SK-N-SH treated with all-trans-retinoic acid at 6 μM for 48 hours (cell line): Measurements from ENCODE around the gene HSF4.

ENCODE experiments used
- ATAC-seq: fragments of 200-7000 bp; cut with Tn5 transposase; 3 replicates; pipeline ENCODE4 v1.9.1; 2020; ENCODE audit warnings: mild to moderate bottlenecking, moderate library complexity
- ARNTL ChIP-seq: fragments of 450-650 bp; formaldehyde crosslinking; IDR thresholded peaks from 2 replicates; pipeline ENCODE4 v1.5.0; 2020; ENCODE audit warnings: low read depth, mild to moderate bottlenecking, moderate library complexity, borderline replicate concordance
- BACH2 ChIP-seq: fragments of 250-450 bp; sonication (Bioruptor Pico); IDR thresholded peaks from 2 replicates; pipeline ENCODE4 v1.9.0; 2021; ENCODE audit warnings: mild to moderate bottlenecking, borderline replicate concordance
- CSDC2 ChIP-seq: fragments of 250-450 bp; sonication (Bioruptor Pico); IDR thresholded peaks from 2 replicates; pipeline ENCODE4 v1.5.0; 2020; ENCODE audit warnings: mild to moderate bottlenecking, moderate library complexity
- ISL1 ChIP-seq: fragments of 250-450 bp; sonication (Bioruptor Pico); IDR thresholded peaks from 2 replicates; pipeline ENCODE4 v2.1.2; 2022; ENCODE audit warnings: mild to moderate bottlenecking, moderate library complexity
- RARB ChIP-seq: fragments of 250-450 bp; sonication (Bioruptor Pico); IDR thresholded peaks from 2 replicates; pipeline ENCODE4 v1.8.0; 2021; ENCODE audit warnings: mild to moderate bottlenecking, moderate library complexity
- SNAI2 ChIP-seq: fragments of 250-450 bp; sonication (Bioruptor Pico); IDR thresholded peaks from 2 replicates; pipeline ENCODE4 v1.5.0; 2020; ENCODE audit warnings: mild to moderate bottlenecking, moderate library complexity
- TCF4 ChIP-seq: fragments of 250-450 bp; sonication (Bioruptor Pico); IDR thresholded peaks from 2 replicates; pipeline ENCODE4 v1.8.0; 2021; ENCODE audit warnings: mild to moderate bottlenecking, moderate library complexity, borderline replicate concordance
- TOX ChIP-seq: fragments of 250-450 bp; sonication (Bioruptor Pico); IDR thresholded peaks from 2 replicates; pipeline ENCODE4 v1.8.0; 2021; ENCODE audit warnings: mild to moderate bottlenecking, moderate library complexity, borderline replicate concordance
- ZFP3 ChIP-seq: fragments of 250-450 bp; sonication (Bioruptor Pico); IDR thresholded peaks from 2 replicates; pipeline ENCODE4 v1.5.0; 2020; ENCODE audit warnings: mild to moderate bottlenecking, moderate library complexity
- ZNF565 ChIP-seq: fragments of 450-650 bp; formaldehyde crosslinking; conservative IDR thresholded peaks from 2 replicates; pipeline ENCODE4 v1.5.0; 2020; ENCODE audit warnings: low read depth, mild to moderate bottlenecking, moderate library complexity
- ZNF70 ChIP-seq: fragments of 450-650 bp; formaldehyde crosslinking; IDR thresholded peaks from 2 replicates; pipeline ENCODE4 v1.5.0; 2020; ENCODE audit warnings: mild to moderate bottlenecking, moderate library complexity
- ZNF8 ChIP-seq: fragments of 450-650 bp; formaldehyde crosslinking; IDR thresholded peaks from 2 replicates; pipeline ENCODE4 v1.5.0; 2020; ENCODE audit warnings: mild to moderate bottlenecking, moderate library complexity
- TF ChIP-seq, protein P1 (sequence below): fragments of 250-450 bp; sonication (Bioruptor Pico); IDR thresholded peaks from 2 replicates; pipeline ENCODE4 v1.8.0; 2020; ENCODE audit warnings: mild to moderate bottlenecking, moderate library complexity, borderline replicate concordance
- TF ChIP-seq, protein P2 (sequence below): fragments of 250-450 bp; sonication (Bioruptor Pico); IDR thresholded peaks from 2 replicates; pipeline ENCODE4 v1.5.0; 2020; ENCODE audit warnings: mild to moderate bottlenecking, moderate library complexity
- TF ChIP-seq, protein P3 (sequence below): fragments of 250-450 bp; sonication (Bioruptor Pico); IDR thresholded peaks from 2 replicates; pipeline ENCODE4 v1.5.1; 2020; ENCODE audit warnings: low read depth, mild to moderate bottlenecking, moderate library complexity
- TF ChIP-seq, protein P4 (sequence below): fragments of 250-450 bp; sonication (Bioruptor Pico); IDR thresholded peaks from 2 replicates; pipeline ENCODE4 v1.5.1; 2021; ENCODE audit warnings: mild to moderate bottlenecking, moderate library complexity
- TF ChIP-seq, protein P5 (sequence below): fragments of 250-450 bp; sonication (Bioruptor Pico); IDR thresholded peaks from 2 replicates; pipeline ENCODE4 v1.8.0; 2021; ENCODE audit warnings: low read depth, mild to moderate bottlenecking, moderate library complexity, borderline replicate concordance

Gene HSF4

DNA sequence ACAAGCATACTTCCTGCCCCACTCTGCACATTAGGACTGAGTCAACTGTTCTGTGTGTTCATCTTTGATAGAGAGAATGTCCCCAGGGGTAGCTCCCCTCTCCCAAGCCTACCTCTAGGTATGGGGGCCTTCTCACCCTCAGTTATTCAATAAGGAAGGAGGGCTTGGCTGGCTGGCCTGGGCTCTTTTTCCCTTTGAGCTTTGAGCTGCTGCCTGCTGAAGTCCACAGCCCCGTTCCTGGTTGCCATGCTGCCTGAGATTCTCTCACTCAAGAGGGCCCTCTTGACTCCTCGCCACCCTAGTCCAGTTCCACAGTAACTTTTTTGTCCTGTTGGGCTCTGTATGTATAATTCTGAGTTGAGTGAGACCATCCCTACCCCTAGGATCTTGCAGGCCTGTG, 18.8 kb upstream of the HSF4 start (continued):
- TF ChIP-seq, protein P1, sequence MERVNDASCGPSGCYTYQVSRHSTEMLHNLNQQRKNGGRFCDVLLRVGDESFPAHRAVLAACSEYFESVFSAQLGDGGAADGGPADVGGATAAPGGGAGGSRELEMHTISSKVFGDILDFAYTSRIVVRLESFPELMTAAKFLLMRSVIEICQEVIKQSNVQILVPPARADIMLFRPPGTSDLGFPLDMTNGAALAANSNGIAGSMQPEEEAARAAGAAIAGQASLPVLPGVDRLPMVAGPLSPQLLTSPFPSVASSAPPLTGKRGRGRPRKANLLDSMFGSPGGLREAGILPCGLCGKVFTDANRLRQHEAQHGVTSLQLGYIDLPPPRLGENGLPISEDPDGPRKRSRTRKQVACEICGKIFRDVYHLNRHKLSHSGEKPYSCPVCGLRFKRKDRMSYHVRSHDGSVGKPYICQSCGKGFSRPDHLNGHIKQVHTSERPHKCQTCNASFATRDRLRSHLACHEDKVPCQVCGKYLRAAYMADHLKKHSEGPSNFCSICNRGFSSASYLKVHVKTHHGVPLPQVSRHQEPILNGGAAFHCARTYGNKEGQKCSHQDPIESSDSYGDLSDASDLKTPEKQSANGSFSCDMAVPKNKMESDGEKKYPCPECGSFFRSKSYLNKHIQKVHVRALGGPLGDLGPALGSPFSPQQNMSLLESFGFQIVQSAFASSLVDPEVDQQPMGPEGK (CRISPR knock-in tag) = no peak

DNA sequence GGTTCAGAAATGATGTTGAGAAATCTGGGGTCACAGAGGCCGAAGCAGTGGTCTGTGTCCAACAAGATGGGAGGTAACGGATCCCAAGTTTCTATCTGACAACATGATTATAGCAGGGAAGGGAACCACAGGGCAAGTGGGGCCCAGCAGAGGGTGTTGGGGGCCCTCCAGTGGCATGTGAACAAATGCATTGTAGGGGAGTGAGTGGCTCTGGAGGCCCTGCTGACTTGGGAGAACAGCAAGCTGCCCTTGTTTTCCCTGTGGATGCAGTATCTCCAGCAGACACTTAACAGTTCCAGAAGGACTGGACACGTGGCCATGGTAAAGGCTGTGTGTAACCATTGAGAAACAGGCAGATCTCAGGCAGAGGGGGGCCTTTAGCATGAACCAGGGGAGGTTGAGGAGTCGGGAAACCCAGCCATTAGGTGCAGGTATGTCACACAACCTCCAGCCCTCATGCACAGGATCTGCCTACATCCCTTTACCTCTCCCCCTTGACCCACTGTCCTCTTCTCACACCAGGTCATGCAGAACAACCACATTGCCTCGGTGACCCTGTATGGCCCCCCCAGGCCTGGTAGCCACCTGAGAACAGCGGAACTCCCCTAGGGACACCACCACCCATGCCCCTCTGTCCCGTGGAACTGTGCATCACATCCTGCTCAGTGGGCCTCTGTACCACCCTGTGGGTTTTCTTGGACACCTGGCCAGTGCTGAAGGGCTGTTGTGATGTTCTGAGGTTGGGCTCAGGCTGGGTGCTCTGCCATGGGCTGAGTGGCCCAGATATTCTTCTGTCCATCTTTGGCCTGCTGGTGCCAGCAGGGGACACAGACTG, 17.8 kb upstream of the HSF4 start:
- ATAC-seq = no peak
- TF ChIP-seq RARB (CRISPR knock-in tag) = no peak
- TF ChIP-seq, protein P2, sequence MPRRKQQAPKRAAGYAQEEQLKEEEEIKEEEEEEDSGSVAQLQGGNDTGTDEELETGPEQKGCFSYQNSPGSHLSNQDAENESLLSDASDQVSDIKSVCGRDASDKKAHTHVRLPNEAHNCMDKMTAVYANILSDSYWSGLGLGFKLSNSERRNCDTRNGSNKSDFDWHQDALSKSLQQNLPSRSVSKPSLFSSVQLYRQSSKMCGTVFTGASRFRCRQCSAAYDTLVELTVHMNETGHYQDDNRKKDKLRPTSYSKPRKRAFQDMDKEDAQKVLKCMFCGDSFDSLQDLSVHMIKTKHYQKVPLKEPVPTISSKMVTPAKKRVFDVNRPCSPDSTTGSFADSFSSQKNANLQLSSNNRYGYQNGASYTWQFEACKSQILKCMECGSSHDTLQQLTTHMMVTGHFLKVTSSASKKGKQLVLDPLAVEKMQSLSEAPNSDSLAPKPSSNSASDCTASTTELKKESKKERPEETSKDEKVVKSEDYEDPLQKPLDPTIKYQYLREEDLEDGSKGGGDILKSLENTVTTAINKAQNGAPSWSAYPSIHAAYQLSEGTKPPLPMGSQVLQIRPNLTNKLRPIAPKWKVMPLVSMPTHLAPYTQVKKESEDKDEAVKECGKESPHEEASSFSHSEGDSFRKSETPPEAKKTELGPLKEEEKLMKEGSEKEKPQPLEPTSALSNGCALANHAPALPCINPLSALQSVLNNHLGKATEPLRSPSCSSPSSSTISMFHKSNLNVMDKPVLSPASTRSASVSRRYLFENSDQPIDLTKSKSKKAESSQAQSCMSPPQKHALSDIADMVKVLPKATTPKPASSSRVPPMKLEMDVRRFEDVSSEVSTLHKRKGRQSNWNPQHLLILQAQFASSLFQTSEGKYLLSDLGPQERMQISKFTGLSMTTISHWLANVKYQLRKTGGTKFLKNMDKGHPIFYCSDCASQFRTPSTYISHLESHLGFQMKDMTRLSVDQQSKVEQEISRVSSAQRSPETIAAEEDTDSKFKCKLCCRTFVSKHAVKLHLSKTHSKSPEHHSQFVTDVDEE (CRISPR knock-in tag) = no peak
- no peak for TF ChIP-seq CSDC2
- no peak for TF ChIP-seq ARNTL (CRISPR knock-in tag)
- TF ChIP-seq ZNF8 (CRISPR knock-in tag) = no peak
- TF ChIP-seq ZFP3 (CRISPR knock-in tag) = no peak
- TF ChIP-seq, protein P3, sequence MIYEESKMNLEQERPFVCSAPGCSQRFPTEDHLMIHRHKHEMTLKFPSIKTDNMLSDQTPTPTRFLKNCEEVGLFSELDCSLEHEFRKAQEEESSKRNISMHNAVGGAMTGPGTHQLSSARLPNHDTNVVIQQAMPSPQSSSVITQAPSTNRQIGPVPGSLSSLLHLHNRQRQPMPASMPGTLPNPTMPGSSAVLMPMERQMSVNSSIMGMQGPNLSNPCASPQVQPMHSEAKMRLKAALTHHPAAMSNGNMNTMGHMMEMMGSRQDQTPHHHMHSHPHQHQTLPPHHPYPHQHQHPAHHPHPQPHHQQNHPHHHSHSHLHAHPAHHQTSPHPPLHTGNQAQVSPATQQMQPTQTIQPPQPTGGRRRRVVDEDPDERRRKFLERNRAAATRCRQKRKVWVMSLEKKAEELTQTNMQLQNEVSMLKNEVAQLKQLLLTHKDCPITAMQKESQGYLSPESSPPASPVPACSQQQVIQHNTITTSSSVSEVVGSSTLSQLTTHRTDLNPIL (CRISPR knock-in tag) = no peak
- TF ChIP-seq TCF4 = no peak
- TF ChIP-seq ZNF70 = no peak
- TF ChIP-seq, protein P4, sequence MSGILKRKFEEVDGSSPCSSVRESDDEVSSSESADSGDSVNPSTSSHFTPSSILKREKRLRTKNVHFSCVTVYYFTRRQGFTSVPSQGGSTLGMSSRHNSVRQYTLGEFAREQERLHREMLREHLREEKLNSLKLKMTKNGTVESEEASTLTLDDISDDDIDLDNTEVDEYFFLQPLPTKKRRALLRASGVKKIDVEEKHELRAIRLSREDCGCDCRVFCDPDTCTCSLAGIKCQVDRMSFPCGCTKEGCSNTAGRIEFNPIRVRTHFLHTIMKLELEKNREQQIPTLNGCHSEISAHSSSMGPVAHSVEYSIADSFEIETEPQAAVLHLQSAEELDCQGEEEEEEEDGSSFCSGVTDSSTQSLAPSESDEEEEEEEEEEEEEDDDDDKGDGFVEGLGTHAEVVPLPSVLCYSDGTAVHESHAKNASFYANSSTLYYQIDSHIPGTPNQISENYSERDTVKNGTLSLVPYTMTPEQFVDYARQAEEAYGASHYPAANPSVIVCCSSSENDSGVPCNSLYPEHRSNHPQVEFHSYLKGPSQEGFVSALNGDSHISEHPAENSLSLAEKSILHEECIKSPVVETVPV (CRISPR knock-in tag) = no peak
- no peak for TF ChIP-seq ISL1 (CRISPR knock-in tag)
- TF ChIP-seq, protein P5, sequence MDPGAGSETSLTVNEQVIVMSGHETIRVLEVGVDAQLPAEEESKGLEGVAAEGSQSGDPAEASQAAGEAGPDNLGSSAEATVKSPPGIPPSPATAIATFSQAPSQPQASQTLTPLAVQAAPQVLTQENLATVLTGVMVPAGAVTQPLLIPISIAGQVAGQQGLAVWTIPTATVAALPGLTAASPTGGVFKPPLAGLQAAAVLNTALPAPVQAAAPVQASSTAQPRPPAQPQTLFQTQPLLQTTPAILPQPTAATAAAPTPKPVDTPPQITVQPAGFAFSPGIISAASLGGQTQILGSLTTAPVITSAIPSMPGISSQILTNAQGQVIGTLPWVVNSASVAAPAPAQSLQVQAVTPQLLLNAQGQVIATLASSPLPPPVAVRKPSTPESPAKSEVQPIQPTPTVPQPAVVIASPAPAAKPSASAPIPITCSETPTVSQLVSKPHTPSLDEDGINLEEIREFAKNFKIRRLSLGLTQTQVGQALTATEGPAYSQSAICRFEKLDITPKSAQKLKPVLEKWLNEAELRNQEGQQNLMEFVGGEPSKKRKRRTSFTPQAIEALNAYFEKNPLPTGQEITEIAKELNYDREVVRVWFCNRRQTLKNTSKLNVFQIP (CRISPR knock-in tag) = no peak

DNA sequence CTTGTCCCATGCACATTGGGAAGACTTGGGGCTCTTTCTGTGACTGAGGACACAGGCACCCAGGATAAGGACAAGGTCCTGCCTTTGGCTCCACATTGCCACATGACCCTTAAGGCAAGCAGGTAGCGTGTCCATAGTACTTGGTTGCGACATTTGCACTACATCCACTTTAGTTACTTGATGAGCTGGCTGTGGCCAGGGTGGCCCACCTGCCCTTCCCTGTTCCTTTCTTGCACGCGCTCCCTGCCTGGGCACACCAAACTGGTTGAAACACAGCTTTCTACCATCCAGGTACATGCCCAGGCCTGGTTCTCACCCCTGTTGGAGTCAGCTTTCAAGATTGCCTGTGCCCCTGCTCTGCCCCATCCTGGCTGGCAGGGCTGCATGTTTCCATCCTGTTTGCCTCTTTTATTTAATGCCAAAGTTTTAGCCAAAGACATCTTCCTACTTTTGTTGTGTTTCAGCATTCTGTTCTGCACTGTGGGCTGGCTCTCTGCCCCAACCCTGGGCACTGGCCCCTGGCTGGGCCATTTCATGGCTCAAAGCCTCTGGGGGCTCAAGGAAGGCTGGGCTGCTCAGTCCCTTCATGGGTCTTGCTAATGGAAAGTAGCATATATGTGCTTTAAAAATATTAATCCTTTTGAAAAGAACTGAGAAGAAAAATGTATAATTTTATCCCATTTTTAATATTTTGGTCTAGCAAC, 17.0 kb upstream of the HSF4 start:
- ATAC-seq = no peak

More for the DNA sequence above, 17.0 kb upstream of the HSF4 start:
- TF ChIP-seq TOX (CRISPR knock-in tag) (no peak), ZNF8 (CRISPR knock-in tag) (no peak), SNAI2 (CRISPR knock-in tag) (no peak), ARNTL (CRISPR knock-in tag) (no peak), BACH2 (CRISPR knock-in tag) (no peak), RARB (CRISPR knock-in tag) (no peak), ZNF565 (CRISPR knock-in tag) (no peak), ZFP3 (CRISPR knock-in tag) (no peak)
- TF ChIP-seq, protein P5 (CRISPR knock-in tag) = no peak
- TF ChIP-seq, protein P1 (CRISPR knock-in tag) = no peak
- TF ChIP-seq, protein P4 (CRISPR knock-in tag) = no peak
